DND-41 (cell line): ENCODE data around the gene DOC2B.

Experiments
- ATAC-seq: fragments of 200-7000 bp; cut with Tn5 transposase; 3 replicates; pipeline ENCODE4 v1.9.1; 2021; ENCODE audit warnings: low read depth; ENCODE audit not compliant: insufficient read depth
- DNase-seq: peaks from one replicate; pipeline ENCODE4 v3.0.0-alpha.2; 2020
- H2AFZ ChIP-seq: 2 replicates; pipeline ENCODE4 v1.6.0; 2012; ENCODE audit warnings: low read depth, low read length
- H3K27ac ChIP-seq: 2 replicates; pipeline ENCODE4 v1.5.1; 2012; ENCODE audit warnings: low read length, inconsistent platforms
- H3K27me3 ChIP-seq: fragments of 200-600 bp; sonication (generic); 2 replicates; pipeline ENCODE4 v1.6.0; 2012; ENCODE audit warnings: low read length, mild to moderate bottlenecking, inconsistent platforms; ENCODE audit not compliant: insufficient read depth, poor library complexity
- H3K36me3 ChIP-seq: 2 replicates; pipeline ENCODE4 v1.5.1; 2012; ENCODE audit warnings: low read length, inconsistent platforms; ENCODE audit not compliant: insufficient read depth
- H3K4me1 ChIP-seq: 2 replicates; pipeline ENCODE4 v1.5.1; 2012; ENCODE audit warnings: mild to moderate bottlenecking, low read length; ENCODE audit not compliant: insufficient read depth
- H3K4me2 ChIP-seq: 2 replicates; pipeline ENCODE4 v1.6.0; 2012; ENCODE audit warnings: mild to moderate bottlenecking, moderate library complexity, low read length, inconsistent platforms; ENCODE audit not compliant: insufficient read depth
- H3K4me3 ChIP-seq, 2 experiments: fragments of 200-600 bp in 1 of 2; shearing (Covaris generic) in 1 of 2; 2 replicates each; pipeline ENCODE4 v1.5.1; 2012 to 2016; ENCODE audit warnings: inconsistent platforms in 2 of 2, low read length in 2 of 2, mild to moderate bottlenecking in 2 of 2, low read depth in 1 of 2, moderate library complexity in 1 of 2
- H3K79me2 ChIP-seq: 2 replicates; pipeline ENCODE4 v1.6.0; 2012; ENCODE audit warnings: low read length, inconsistent platforms; ENCODE audit not compliant: insufficient read depth
- H3K9ac ChIP-seq: 2 replicates; pipeline ENCODE4 v1.6.0; 2012; ENCODE audit warnings: low read depth, mild to moderate bottlenecking, inconsistent platforms, low read length, moderate library complexity
- H3K9me3 ChIP-seq: 2 replicates; pipeline ENCODE4 v1.5.1; 2012; ENCODE audit warnings: low read length, moderate library complexity, mild to moderate bottlenecking, inconsistent platforms; ENCODE audit not compliant: insufficient read depth, severe bottlenecking
- H4K20me1 ChIP-seq: 2 replicates; pipeline ENCODE4 v1.6.0; 2012; ENCODE audit warnings: low read length; ENCODE audit not compliant: insufficient read depth
- EZH2 ChIP-seq: IDR thresholded peaks from 3 replicates; pipeline ENCODE4 v1.6.1; 2012; ENCODE audit warnings: borderline replicate concordance, low read depth, mild to moderate bottlenecking, moderate library complexity, low read length, inconsistent platforms; ENCODE audit not compliant: severe bottlenecking
- TF ChIP-seq, protein P1 (sequence below): IDR thresholded peaks from 2 replicates; pipeline ENCODE4 v1.5.1; 2012; ENCODE audit warnings: borderline replicate concordance, low read length, moderate library complexity, mild to moderate bottlenecking; ENCODE audit not compliant: poor library complexity, severe bottlenecking; ENCODE audit errors: extremely low read depth

The DOC2B gene

GRCh38 chr17:146983-147761 is 34.3 kb downstream of the DOC2B start:
- no peak for DNase-seq

DNA sequence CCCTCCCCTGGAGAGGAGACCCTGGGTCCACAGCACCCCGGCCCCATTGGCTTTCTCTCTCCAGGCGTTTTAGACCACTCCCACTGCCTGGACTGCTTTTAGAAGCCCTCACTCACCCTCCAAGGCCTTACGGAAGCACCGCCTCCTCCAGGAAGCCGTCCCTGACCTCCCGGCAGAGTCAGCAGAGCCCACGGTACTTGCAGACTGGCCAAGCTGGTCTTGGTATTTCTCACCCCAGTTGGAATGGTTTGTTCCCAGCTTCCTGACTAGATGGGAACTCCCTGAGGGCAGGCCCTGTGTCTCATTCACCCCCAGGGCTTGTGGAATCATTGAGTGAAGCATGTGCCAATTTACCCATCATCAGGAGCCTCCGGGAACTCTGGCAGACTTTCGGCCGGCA is 34.9 kb downstream of the DOC2B start:
- Histone ChIP-seq H3K36me3 (no peaks in the 10 kb centered on the region), H3K4me1 (peaks cover 3% of the 10 kb centered on the region; the same call in 1 of the 2 replicates), H4K20me1 (peaks cover 3% of the 10 kb centered on the region; the same call in 1 of the 2 replicates), H3K27ac (no peak overlapping the region), H3K9me3 (no peaks in the 10 kb centered on the region), H3K9ac (no peak overlapping the region), H3K4me3 (no peak overlapping the region), H2AFZ (no peak overlapping the region), H3K27me3 (peaks cover 9% of the 10 kb centered on the region), H3K79me2 (no peaks in the 10 kb centered on the region), H3K4me2 (no peak overlapping the region)
- ATAC-seq (no peak), DNase-seq (no peak)
- TF ChIP-seq, protein P1, sequence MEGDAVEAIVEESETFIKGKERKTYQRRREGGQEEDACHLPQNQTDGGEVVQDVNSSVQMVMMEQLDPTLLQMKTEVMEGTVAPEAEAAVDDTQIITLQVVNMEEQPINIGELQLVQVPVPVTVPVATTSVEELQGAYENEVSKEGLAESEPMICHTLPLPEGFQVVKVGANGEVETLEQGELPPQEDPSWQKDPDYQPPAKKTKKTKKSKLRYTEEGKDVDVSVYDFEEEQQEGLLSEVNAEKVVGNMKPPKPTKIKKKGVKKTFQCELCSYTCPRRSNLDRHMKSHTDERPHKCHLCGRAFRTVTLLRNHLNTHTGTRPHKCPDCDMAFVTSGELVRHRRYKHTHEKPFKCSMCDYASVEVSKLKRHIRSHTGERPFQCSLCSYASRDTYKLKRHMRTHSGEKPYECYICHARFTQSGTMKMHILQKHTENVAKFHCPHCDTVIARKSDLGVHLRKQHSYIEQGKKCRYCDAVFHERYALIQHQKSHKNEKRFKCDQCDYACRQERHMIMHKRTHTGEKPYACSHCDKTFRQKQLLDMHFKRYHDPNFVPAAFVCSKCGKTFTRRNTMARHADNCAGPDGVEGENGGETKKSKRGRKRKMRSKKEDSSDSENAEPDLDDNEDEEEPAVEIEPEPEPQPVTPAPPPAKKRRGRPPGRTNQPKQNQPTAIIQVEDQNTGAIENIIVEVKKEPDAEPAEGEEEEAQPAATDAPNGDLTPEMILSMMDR: no peak
- TF ChIP-seq EZH2: no peak

More at GRCh38 chr17:146983-147761, 34.3 kb downstream of the DOC2B start:
- Histone ChIP-seq H3K4me3 (no peak overlapping the region), H3K4me1 (peaks cover 3% of the 10 kb centered on the region; the same call in 1 of the 2 replicates), H3K4me2 (no peak overlapping the region), H3K79me2 (no peaks in the 10 kb centered on the region), H4K20me1 (0 out of 2 replicates have a peak, but pooled peaks cover 3% of the 10 kb centered on the region), H3K36me3 (no peaks in the 10 kb centered on the region), H3K27me3 (peaks cover 9% of the 10 kb centered on the region), H3K9ac (no peak overlapping the region), H2AFZ (no peak overlapping the region), H3K27ac (no peak overlapping the region), H3K9me3 (no peaks in the 10 kb centered on the region)
- TF ChIP-seq, protein P1: no peak
- no peak for TF ChIP-seq EZH2
- no peak for ATAC-seq

- Histone ChIP-seq H4K20me1 (peaks cover 3% of the 10 kb centered on the region; the same call in 1 of the 2 replicates), H3K36me3 (no peaks in the 10 kb centered on the region), H3K27ac (no peak overlapping the region), H3K27me3 (peaks cover 9% of the 10 kb centered on the region), H2AFZ (no peak overlapping the region), H3K4me1 (peaks cover 3% of the 10 kb centered on the region; the same call in 1 of the 2 replicates), H3K9ac (no peak overlapping the region), H3K9me3 (no peaks in the 10 kb centered on the region), H3K79me2 (no peaks in the 10 kb centered on the region), H3K4me2 (no peak overlapping the region), H3K4me3 (no peak overlapping the region)
- TF ChIP-seq, protein P1: no peak
- TF ChIP-seq EZH2: no peak
- no peak for ATAC-seq
- no peak for DNase-seq
Measured at GRCh38 chr17:145671-146541, 35.5 kb downstream of the DOC2B start.
